GM19395 (cell line): ENCODE data around the gene GRIN3B.

Source experiments
- ATAC-seq: cut with Tn5 transposase; IDR thresholded peaks from one replicate; pipeline ENCODE4 v1.9.1; 2021; ENCODE audit warnings: mild to moderate bottlenecking, moderate library complexity; ENCODE audit not compliant: unreplicated experiment

Gene GRIN3B

GRCh38 chr19:990746-991145 is 9.5 kb upstream of the GRIN3B start:
- ATAC-seq = no peak

DNA sequence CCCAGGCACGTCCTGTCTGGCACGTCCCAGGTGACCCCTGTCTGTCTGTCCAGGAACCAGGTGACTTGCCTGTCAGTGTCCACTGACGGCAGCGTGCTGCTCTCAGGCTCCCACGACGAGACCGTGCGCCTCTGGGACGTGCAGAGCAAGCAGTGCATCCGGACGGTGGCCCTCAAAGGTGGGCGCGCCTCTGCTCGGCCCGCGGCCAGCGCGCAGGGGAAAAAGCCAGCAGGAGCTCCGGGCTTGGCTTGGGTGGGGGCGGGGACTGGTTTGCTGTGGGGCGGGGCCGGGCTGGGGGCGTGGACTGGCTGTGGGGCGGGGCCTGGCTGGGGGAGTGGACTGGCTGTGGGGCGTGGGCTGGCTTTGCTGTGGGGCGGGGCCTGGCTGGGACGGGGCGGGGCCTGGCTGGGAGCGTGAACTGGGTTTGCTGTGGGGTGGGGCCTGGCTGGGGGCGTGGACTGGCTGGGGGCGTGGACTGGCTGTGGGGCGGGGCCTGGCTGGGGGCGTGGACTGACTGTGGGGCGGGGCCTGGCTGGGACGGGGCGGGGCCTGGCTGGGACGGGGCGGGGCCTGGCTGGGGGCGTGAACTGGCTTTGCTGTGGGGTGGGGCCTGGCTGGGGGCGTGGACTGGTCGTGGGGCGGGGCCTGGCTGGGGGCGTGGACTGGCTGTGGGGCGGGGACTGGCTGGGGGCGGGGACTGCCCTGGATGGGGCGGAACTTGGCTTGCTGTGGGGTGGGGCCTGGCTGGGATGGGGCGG is 8.9 kb upstream of the GRIN3B start:
- no peak for ATAC-seq

GRCh38 chr19:991932-992669 is 8.1 kb upstream of the GRIN3B start:
- no peak for ATAC-seq

GRCh38 chr19:992670-993055 is 7.6 kb upstream of the GRIN3B start:
- ATAC-seq = no peak

DNA sequence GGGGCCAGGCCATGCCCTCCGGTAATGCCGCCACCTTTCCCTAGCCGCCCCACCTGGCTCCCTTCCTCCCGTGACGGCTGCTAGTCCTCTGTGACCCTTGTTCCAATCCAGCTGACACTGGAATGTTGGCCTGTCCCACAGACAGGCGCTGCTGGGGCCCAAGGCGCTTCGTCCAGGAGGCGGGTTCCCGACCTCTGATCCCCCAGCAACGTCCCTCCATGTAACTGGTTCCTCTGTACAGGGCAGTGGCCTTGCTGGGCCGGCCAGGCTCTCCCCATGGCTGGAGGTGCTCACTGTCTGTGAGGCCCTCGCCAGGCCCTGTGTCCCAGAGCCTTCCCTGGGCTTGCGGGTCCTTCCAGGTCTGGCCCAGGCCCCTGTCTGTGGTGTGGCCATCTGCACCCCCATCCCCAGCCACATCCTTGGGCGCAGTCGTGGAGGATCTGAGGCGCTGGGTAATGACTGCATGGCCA is 6.8 kb upstream of the GRIN3B start:
- ATAC-seq = no peak

DNA sequence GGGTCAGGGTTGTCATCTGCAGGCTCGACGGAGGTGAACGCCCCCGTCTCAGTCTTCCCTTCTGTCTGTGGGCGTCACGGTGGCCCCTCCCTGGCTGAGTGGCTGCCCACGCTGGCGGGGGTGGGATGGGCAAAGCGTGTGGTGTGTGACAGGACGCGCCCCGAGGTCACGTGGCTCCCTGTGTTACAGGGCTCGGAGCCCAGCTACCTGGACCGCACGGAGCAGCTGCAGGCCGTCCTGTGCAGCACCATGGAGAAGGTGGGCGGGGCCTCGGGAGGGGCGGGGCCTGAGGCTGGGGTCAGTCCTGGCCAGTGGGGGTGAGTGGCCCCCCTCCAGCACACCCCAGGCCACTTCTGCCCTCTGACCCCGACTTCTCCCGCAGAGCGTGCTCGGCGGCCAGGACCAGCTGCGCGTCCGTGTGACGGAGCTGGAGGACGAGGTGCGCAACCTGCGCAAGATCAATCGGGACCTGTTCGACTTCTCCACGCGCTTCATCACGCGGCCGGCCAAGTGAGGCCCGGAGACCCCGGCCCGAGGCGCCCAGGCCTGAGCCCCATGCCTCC is 6.3 kb upstream of the GRIN3B start:
- ATAC-seq = no peak

DNA sequence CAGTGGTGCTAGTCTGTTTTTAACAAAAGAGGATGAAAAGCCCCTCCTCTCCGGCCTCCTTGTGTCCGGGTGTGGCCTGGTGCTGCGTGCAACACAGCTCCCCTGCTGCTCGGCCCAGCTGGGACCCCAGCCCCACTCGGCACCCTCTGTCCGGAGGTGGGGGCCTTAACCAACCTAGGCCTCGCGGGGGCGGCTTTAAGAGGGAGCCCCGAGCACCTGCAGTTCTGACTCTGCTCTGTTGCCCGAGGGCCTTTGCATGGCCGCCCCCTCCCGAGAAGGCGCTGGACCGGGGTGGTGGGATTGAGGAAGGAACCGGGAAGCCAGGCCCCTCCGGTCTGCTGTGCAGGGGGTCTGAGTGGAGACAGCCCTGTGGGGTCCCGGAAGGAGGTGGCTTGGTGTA is 5.7 kb upstream of the GRIN3B start:
- ATAC-seq = no peak

DNA sequence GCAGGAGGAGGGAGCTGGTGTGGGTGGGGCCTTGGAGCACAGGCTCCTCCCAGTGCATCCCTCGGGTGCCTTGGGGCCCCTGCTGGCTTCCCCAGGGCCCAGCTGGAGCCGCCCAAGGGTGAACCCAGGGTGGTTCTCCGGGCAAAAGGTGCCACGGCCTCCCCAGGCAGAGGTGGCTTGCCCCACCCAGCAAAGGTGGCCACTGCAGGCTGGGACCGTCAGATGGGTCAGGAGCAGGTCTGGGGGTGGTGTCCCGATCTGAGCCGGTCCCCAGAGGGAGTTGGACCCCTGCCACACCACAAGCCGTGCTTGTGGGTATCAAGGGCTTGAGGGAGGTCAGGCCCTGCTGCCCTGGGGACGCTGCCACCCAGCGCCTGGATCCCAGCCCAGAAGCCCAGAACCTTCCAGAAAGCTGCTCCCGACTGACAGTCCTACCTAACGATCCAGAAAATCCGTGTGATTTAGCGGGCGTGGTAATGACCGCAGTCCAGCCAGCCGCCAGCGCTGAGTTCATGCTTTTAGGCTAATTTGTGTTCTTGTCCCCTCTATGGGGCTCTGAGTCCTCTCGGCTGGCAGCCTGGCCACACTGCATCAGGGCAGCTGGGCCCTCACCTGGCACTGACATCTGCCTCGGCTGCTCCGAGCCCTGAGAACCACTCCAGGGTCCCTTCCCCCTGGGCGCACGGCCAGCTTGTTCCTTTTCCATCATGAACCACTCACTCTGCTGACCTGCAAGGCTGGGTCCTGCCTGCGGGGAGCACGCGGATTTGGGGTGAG is 5.0 kb upstream of the GRIN3B start:
- ATAC-seq = no peak

GRCh38 chr19:996051-996838 is 4.0 kb upstream of the GRIN3B start:
- ATAC-seq = no peak

DNA sequence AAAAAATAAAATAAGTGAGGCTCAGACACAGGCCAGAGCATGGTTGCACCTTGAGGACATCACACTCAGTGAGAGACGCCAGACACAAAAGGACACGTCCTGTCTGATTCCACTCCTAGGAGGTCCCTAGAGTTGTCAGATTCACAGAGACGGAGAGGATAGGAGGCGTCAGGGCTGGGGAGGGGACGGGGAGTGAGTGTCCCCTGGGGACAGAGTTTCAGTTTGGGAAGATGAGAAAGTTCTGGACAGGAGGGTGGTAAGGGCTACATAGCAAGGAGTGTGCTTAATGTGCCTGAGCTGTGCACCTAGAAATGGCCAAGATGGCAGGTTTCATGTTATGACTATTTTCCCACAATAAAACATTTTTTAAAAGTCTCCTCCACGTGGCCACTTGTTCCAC is 2.2 kb upstream of the GRIN3B start:
- no peak for ATAC-seq

- ATAC-seq = no peak
These were observed 870 bp upstream of the GRIN3B start for GRCh38 chr19:999379-999719.

DNA sequence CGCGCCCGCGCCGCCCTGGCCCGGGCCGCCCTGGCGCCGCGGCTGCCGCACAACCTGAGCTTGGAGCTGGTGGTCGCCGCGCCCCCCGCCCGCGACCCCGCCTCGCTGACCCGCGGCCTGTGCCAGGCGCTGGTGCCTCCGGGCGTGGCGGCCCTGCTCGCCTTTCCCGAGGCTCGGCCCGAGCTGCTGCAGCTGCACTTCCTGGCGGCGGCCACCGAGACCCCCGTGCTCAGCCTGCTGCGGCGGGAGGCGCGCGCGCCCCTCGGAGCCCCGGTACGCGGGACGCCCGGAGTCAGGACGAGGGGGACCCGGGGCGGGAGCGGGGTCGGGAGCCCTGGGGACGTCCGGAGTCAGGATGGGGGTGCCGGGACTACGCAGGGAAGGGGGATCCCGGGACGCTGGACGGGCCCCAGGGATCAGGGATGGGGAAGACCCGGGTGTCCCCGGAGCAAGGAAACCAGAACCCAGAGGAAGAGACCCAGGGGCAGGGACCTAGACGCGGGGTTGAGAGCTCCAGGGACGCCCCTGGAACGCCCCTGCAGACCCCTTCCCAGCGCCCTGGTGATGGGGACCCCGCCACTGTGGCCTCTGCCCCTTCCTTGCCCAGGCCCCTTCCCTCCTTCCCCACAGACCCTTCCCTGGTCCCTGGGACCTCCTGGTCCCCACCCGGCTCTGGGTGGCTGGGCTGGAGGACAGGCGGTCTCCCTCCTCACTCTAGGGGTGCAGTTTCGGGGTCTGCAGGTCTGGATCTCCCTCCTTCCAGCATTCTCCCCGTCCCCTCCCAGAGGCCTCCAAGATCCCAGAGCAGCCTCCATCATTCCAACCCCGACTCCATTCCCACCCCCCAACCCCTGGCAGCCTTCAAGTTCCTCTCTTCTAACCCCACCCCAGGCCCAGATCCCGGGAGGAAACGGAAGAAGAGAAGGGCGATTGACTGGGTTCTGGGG is 645 bp downstream of the GRIN3B start:
- no peak for ATAC-seq

DNA sequence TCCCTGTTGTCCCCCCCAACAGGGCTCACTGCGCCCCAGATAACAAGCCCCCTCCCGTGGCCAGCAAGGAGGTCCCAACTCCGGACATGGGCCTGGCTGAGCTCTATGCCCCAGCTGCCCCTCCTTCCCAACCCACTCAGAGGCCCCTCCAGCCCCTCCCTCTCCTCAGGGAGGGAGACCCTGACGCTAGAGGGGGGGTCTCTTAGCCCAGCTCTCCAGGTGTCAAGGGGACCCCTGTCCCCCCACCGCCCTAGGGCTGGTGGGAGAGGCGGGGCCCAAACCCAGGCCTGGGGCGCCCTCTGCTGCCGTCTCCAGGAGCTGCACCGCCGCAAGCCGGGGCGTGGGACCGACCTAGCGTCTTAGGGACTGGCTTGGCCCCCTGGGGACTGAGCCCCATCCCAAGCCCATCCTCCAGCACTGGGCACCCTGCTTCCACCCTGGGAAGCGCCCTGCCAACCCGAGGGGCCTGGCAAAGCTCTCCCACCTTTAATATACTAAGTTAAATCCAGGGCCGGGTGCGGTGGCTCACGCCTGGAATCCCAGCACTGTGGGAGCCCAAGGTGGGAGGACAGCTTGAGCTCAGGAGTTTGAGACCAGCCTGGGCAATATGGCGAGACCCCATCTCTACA is 1.4 kb downstream of the GRIN3B start:
- no peak for ATAC-seq

GRCh38 chr19:1002600-1002999 is 2.4 kb downstream of the GRIN3B start:
- ATAC-seq = no peak

GRCh38 chr19:1003283-1003682 is 3.1 kb downstream of the GRIN3B start:
- no peak for ATAC-seq

DNA sequence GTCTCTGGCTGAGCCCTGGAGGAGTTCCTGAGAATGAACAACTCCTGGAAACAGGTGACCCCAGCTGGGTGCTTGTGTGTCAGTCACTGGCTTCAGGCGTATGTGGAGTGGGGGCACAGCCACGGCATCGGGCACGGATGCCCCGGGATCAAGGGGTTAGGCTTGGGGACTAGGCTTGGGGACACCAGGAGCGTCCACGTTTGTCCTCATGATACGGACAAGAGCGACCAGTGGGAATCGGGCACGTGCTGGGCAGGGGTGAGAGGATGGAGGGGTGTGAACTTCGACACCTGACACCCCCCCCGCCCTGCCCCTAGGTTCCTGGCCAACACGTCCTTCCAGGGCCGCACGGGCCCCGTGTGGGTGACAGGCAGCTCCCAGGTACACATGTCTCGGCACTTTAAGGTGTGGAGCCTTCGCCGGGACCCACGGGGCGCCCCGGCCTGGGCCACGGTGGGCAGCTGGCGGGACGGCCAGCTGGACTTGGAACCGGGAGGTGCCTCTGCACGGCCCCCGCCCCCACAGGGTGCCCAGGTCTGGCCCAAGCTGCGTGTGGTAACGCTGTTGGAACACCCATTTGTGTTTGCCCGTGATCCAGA is 4.1 kb downstream of the GRIN3B start:
- no peak for ATAC-seq

- ATAC-seq = no peak
These were observed 4.8 kb downstream of the GRIN3B start for GRCh38 chr19:1004803-1005664.
